Measurements from ENCODE around the gene MED9.

GRCh38 chr17:17515934-17516930, 39.4 kb downstream of the MED9 start:
- TF ChIP-seq CTCF (IDR thresholded peaks at IDR 0.05) (no peak), POLR2AphosphoS5 (IDR thresholded peaks at IDR 0.05) (no peak), POLR2A (IDR thresholded peaks at IDR 0.05) (no peak), EP300 (IDR thresholded peaks at IDR 0.05) (no peak)
